GM19240 (cell line): ENCODE measurements around the gene SULT1A2.
"Not testable (repeated sequence)": the region's sequence is repeated elsewhere in the genome, so short reads cannot be mapped to it uniquely, and the experiment has no call there.

Experiments
- DNase-seq: peaks from one replicate; pipeline ENCODE4 v3.0.0; 2011; ENCODE audit warnings: low spot score; ENCODE audit not compliant: insufficient read length

Gene SULT1A2

DNA sequence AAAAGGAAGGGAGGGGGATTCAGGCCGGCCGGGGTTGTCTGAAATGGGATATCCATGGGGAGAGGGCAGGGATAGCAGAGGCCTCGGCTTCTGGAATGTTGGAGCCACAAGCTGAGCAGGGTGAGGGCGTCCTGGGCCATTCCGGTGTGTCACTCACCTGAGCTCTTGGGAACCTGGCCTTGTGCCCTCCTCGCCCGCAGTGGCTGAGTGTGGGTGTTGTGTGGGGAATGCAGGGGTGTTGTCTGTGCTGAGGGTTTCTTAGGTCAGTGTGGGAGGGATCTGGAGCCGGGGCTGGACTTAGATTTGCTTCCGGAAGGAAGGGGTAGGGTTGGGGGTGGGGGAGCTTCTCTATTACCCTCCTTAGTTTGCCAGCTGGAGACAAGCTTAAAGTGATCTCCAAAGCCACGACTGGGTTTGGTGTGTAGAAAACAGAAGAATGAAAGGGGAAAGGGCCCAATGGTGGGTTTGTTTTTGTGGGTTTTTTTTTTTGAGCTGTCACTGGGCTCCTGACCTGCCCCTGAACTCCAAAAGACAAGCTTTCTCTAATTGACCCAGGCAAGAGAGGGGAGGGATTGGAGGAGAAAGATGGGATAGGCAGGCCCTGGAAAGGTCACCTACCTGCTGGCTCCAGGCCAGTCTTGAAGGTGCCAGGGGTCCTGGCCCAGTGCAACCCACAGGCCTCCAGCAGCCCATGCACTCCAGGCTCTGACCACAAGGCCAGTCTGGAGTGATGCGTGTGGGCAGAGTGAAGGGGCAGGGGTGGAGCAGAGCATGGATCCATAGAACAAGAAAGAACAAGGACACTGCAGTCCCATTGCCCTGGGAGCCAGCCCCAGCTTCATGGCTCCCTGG, at the start of gene SULT1A2:
Gene SULT1A2, minus strand, starts transcription at position 211 of the 852 bp plus-strand sequence. CDS start 1,120 bp downstream, outside the sequence.
- no peak for DNase-seq

GRCh38 chr16:28639959-28640358, 43.1 kb upstream of the SULT1A2 start:
- not testable (repeated sequence) for DNase-seq

DNA sequence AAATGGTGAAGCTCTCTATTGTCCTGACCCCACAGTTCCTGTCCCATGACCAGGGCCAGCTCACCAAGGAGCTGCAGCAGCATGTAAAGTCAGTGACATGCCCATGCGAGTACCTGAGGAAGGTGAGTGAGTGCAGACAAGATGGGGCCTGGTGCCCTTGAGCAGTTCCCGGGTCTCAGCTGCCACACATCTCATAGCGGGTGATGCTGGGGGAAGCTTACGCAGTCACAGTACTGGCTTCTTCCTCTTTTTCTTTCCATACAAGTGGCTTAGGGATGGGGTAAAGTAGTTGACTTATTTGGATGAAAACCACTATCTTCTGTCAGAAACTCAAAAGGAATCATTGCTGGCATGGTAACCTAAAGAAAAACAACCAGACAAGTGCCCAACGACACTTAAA, 41.5 kb upstream of the SULT1A2 start:
- DNase-seq: not testable (repeated sequence)

- not testable (repeated sequence) for DNase-seq
Measured at GRCh38 chr16:28637765-28638164, 40.9 kb upstream of the SULT1A2 start, which contains the start of gene NPIPB8. Gene NPIPB8, plus strand, starts transcription at chr16:28638065. Its CDS starts 296 bp downstream, at chr16:28638361.

DNA sequence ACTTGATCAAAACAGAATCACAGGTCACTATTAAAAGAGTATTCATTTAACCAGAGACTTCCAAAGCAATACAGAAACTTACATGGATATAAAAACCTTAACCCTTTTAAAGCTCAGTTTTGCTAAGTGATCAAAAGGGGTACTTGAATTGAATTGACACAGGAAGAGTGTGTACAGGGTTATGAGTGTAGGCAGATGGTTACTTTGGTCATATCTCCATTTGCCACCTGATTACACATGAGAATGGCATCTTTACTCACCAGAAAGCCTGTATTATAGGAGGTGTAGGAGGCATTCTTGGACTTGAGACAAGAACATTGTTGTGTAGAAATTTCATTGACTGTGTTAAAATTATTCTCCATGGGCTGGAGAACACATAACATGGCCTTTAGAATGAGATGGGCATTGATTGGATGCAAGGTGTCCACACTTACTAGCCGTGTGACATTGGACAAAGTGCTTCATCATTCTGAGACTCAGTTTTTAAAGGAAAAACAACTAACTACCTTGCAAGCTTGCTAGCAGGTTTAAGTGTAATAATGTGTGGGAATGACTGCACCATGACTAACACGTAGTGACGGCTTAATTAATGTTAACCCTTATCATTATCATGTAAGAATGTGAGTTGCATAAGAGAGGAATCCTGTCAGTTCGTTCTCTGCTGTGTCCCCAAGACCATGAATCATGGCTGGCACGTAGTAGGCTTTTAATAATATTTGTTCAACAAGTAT, 39.4 kb upstream of the SULT1A2 start:
- not testable (repeated sequence) for DNase-seq

GRCh38 chr16:28630905-28631304, 34.1 kb upstream of the SULT1A2 start:
- DNase-seq: not testable (repeated sequence)

DNA sequence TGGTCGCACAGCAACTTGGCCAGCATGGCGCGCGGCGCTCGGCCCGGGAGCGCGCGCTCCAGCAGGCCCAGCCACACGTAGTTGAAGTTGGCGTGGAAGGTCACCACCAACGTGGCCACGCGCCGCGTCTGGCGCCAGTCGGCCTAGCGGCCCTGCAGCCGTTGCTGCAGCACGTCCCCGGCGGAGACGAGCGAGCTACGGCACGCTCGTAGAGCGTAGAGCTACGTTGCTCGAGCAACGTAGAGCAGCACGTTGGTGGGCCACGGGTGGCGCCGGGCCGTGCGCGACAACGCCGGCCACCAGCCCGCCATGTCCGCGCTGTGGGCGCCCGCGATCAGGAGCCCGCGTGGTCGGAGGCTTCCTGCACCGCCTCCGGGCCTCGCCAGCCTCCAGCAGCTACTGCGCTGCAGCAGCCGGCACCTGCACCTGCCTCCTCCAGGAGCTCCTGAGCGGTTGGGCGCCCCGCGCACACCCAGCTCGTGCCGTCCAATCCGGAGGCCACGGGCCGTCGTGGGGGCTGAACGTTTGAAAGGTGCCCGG, 26.4 kb upstream of the SULT1A2 start:
- no peak for DNase-seq

DNA sequence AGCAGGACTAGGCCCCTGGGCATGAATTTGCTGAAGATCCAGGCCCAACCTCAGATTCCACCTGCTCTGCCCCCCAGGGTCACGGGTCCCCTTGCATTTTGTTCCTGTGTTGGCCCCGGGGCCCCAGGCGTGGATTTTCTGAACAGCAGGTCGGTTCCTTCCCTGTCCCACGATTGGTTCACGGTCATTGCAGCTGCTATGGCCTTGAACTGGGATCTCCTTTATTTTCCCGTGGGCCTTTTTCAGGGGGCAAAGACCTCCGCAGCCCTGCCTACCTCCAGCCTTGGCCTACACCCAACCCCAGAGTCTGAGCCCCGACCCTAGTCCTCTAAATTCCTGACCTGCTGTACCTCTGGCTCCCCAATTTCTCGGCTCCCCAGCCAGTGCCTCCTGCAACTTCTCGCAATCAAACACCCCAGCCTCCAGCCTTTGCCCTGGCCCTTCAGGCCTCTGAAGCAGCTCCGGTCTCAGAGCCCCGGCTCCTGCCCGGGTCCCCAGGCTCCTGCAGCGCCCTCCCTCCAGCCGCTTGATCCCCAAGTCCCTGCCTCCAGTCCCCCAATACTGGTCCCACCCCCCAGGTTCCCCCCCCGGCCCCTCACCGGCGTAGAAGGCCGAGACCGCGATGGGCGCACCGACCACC, 25.8 kb upstream of the SULT1A2 start:
- DNase-seq: not testable (repeated sequence)

DNA sequence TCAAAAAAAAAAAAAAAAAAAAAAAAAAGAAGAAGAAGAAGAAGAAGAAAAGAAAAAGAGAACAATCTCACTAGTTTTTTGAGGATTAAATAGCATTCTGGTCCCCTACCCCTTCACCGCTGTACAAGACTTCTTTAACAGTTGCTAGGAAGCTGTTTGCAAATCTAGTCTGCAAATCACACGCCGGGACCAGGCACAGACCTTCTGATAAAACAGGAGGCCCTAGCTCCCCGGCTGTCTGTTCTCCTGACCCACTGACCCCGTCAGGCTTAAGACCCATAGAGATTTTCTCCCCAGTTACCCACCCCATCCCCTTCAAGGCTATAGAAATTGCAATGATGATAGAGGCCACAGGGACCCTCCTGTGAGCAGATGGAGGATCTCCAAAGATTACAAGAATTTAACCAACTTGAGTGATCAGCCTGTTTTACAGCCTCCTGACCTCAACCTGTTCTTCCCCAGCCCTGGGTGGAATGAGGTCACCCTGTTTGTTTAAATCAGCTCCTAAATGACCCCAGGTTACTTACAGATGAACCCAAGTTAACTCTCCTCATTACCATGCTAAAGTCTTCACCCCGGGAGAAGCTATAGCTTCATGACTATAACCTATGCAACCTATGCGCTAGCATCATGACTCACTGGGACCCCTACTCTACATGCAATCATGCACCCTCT, 24.8 kb upstream of the SULT1A2 start:
- DNase-seq: no peak

DNA sequence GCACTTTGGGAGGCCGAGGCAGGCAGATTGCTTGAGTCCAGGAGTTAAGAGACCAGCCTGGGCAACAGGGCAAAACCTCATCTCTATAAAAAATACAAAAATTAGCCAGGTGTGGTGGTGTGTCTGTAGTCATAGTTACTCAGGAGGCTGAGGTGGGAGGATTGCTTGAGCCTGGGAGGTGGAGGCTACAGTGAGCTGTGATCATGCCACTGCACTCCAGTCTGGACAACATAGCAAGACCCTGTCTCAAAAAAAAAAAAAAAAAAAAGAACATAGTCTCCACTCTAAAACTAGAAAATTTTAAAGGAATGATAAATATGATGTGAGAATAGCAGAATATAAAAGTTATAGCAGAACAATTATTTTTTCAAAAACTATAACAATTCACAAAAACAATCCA, 23.5 kb upstream of the SULT1A2 start:
- DNase-seq: not testable (repeated sequence)

GRCh38 chr16:28617874-28618273, 21.0 kb upstream of the SULT1A2 start:
- no peak for DNase-seq

GRCh38 chr16:28616636-28617035, 19.8 kb upstream of the SULT1A2 start:
- DNase-seq: no peak

- not testable (repeated sequence) for DNase-seq
Measured at GRCh38 chr16:28616224-28616577, 19.4 kb upstream of the SULT1A2 start.

- not testable (repeated sequence) for DNase-seq
Measured at GRCh38 chr16:28615486-28616223, 18.8 kb upstream of the SULT1A2 start.

GRCh38 chr16:28614561-28614960, 17.7 kb upstream of the SULT1A2 start:
- DNase-seq: not testable (repeated sequence)

DNA sequence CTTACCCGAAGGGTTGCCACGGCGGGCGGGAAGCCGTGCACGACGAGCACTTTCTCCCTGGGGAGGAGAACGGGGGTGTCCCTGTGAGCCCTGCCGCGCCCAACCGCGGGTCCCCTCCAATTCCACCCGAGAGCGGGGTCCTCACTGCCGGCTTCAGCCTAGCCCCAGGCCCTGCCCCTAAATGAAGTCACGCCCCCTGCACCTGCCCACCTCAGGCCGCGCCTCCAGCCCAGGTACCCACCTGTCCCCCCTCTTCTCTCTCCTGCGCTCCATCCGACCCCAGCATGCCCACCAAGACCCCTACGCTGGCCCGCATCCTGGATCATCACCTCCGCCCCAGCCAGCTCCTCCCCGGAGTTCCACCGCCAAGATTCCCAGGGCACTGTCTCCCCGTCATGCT, 17.1 kb upstream of the SULT1A2 start:
- not testable (repeated sequence) for DNase-seq

DNA sequence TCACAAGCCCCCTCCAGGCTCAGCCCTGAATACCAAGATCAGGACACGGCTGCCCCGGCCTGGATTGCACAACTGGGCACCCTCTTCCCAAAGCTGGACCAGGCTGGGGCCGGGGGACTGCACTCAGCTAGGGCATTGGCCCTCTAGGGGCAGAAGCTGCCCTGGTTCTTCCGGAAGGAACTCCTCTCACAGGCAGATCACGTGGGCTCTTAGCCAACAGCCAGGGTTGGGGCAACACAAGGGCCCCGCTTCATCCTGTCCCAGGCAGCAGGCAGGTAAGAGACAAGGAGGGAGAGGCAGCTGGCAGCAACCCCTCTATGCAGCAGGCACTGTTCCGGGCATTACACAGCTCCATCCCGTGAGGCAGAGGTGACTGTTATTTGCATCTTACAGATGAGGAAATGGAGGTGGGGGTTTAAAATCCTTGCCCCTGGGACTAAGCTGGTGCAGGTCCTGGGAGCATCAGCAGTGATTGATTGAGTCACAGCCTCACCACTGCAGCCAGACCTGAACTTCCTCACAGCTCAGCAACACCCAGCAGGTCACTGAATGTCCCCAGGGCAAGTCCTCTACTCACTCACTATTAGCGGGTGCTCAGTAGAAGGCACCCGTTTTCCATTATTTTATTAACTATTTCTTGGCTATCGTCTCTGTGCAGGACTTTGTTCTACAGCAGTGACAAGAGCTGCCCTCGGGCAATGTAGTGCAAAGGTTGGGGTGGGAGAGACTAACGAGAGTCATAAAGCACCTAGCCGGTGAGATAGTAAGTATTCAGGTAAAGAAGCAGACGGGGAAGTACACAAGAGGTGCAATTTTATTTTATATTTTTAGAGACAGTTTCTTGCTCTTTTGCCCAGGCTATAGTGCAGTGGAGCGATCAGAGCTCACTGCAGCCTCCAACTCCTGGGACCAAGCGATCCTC, 15.8 kb upstream of the SULT1A2 start:
- not testable (repeated sequence) for DNase-seq

DNA sequence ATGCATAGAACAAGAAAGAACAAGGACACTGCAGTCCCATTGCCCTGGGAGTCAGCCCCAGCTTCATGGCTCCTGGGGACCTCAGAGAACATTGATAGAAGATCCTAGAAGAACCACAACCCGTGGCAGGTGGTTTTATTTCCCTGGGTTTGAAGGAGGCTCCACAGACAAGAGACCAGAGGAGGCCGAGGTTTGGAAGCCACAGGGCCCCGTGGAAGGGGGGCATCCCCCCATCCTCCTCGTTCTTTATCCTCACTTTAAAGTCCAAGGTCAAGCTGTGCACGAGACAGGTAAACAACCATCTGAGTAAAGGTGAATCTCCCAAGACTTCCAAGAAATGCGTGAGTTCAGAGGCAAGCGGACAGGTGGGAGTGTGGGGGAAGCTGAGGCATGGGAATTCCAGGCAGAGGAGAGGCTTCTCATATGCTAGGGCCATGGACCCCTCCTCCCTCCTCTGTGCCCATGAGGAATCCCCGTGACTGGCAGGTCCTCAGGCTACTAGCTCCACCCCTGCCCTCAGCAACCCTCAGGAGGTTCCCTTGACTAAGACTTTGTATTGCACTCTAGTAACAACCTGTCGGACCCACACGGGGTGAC, 13.8 kb upstream of the SULT1A2 start:
- no peak for DNase-seq
